Tibial artery (tissue), 4 donors: Measurements from ENCODE around the gene SIGLECL1.

Experiments
- DNase-seq, 2 donors: peaks; one replicate each; pipeline ENCODE4 v3.0.0-alpha.2; 2019
- H3K27ac ChIP-seq, 2 donors: fragments of 200-600 bp; sonication (generic) in 1 of 2; 1 replicate in 1 of 2; 2 replicates in 1 of 2; pipeline ENCODE4 v1.5.1; 2018 to 2019; ENCODE audit warnings: mild to moderate bottlenecking in 1 of 2
- H3K27me3 ChIP-seq, 2 donors: fragments of 200-600 bp; sonication (generic) in 1 of 2; one replicate each; pipeline versions ENCODE4 v1.5.1 to v1.6.0; 2016 to 2019
- H3K36me3 ChIP-seq, 3 donors: fragments of 200-600 bp; sonication (generic) in 2 of 3; one replicate each; pipeline ENCODE4 v1.5.1; 2016 to 2019; ENCODE audit warnings: mild to moderate bottlenecking in 2 of 3
- H3K4me1 ChIP-seq, 4 donors: fragments of 200-600 bp; sonication (generic) in 2 of 4; 1 replicate in 3 of 4; 2 replicates in 1 of 4; pipeline ENCODE4 v1.5.1; 2016 to 2019
- H3K4me3 ChIP-seq, 2 donors: fragments of 200-600 bp; sonication (generic) in 1 of 2; 1 replicate in 1 of 2; 2 replicates in 1 of 2; pipeline ENCODE4 v1.5.1; 2018 to 2019; ENCODE audit warnings: mild to moderate bottlenecking in 2 of 2
- H3K9me3 ChIP-seq, 3 donors: fragments of 200-600 bp; sonication (generic) in 1 of 3; one replicate each; pipeline ENCODE4 v1.5.1; 2016 to 2019
- CTCF ChIP-seq, 2 experiments: fragments of 200-600 bp in 1 of 2; fragments of 450-650 bp in 1 of 2; IDR thresholded peaks; one replicate each; pipeline ENCODE4 v1.5.1; 2017 to 2019; ENCODE audit warnings: antibody characterized with exemption in 2 of 2, mild to moderate bottlenecking in 1 of 2, moderate library complexity in 1 of 2
- intact Hi-C: fragments of 100-400 bp; cut with DNase I; formaldehyde crosslinking; loops from one replicate; pipeline ENCODE4 v1.15.0; 2023; ENCODE audit warnings: low total_unique reads

SIGLECL1 gene

DNA sequence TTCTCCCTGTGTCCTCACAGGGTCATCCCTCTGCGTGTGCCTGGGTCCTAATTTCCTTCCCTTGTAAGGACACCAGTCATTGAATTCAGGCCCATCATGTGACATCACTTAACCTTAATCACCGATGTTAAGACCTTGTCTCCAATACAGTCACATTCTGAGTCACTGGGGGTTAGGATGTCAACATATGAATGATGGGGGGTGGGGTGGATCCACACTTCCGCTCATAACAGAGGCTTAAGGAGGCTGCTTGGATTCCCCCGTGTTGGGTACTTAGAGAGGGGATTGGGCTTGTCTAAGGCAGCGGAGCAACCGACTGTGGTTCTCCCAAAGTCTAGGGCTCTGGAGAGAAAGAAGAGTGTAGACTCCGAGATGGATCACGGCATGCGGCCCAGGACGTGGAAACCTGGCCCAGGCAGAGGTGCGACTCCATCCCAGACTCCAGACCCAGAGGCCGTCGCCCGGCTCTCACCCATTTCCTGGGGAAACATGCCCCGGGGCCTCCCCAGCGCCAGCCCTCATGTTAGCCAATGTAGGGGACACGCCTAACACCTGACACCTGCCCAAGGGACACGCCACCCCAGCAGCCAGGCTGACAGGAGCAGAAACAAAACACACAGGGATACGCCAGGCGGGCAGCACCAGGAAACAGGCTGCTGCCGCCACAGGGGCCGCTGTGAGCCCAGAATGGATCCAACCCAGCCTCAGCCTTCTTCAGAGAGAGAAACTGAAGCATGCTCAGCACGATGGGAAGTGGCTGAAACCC is 43.5 kb downstream of the SIGLECL1 start:
- no peaks in the 10 kb centered on the region for H3K9me3 ChIP-seq
- intact Hi-C loops: no loop called here
- no peak for DNase-seq
- no peaks in the 10 kb centered on the region for H3K36me3 ChIP-seq
- H3K4me3 ChIP-seq: no peak overlapping the region
- H3K27me3 ChIP-seq: peaks cover 0 to 30% of the 10 kb centered on the region in 2 donors
- H3K4me1 ChIP-seq: no peaks in the 10 kb centered on the region
- no peak for TF ChIP-seq CTCF (IDR thresholded peaks at IDR 0.05)
- no peak overlapping the region for H3K27ac ChIP-seq

DNA sequence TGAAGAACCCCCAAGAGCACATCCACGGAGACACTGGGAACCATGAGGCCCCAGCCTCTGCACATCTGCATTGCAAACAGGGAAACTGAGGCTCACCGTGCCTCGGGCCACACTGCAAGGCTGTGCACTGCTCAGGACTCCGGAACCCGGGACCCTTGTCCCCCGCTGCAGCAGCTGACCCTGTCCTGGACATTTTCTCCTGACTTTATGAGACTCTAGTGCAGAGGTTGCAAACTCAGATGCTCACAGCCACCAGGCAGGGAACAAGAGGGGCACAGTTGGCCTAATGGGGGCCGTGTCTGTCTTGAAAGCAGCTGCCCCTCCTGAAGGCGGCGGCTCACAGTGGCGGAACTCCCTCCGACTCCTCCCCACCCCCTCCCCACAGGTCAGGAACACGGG is 44.1 kb downstream of the SIGLECL1 start:
- Histone ChIP-seq H3K27me3 (peaks cover 0 to 30% of the 10 kb centered on the region in 2 donors), H3K9me3 (no peaks in the 10 kb centered on the region), H3K4me1 (no peaks in the 10 kb centered on the region), H3K36me3 (no peaks in the 10 kb centered on the region), H3K4me3 (no peak overlapping the region), H3K27ac (no peak overlapping the region)
- intact Hi-C loops: no loop called here
- DNase-seq: no peak
- no peak for TF ChIP-seq CTCF (IDR thresholded peaks at IDR 0.05)

DNA sequence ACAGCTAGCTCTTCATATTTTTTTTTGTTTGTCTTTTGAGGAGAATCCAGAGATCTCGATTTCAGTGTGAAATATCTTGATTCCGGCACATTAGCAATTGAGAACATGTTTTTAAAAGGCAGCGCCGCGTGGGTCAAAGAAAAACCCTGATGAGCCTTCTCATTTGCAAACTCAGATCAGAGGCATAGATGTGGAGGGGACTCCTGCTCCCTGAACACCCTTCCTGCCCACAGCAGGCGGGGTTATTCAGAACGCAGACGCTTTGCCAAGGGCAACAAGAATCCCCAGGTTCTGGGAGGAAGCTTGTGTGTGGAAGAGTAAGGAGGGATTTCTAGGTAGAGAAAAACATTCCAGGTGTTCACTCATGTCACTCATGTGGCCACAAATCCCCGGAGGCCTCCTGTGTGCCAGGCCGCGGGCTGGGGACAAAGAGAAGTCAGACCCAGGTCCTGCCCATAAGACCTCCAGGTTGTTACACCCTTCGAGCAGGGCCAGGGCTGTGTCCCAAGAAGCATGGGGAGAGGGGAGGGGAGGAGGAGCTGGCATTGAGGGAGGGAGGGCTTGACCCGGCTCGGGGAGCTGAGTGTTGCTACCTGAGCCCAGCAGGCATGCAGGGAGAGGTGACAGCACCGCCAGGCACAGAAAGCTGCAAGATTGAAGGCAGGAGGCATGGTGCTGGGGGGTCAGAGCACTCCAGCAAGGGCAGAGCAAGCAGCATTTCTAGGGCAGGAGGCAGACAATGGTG is 44.7 kb downstream of the SIGLECL1 start:
- Histone ChIP-seq H3K4me3 (no peak overlapping the region), H3K9me3 (no peaks in the 10 kb centered on the region), H3K36me3 (no peaks in the 10 kb centered on the region), H3K27ac (no peak overlapping the region), H3K4me1 (no peaks in the 10 kb centered on the region), H3K27me3 (peaks cover 0 to 30% of the 10 kb centered on the region in 2 donors)
- intact Hi-C loops: no loop called here
- no peak for TF ChIP-seq CTCF (IDR thresholded peaks at IDR 0.05)
- DNase-seq: no peak

- Histone ChIP-seq H3K4me3 (no peak overlapping the region), H3K27ac (no peak overlapping the region), H3K36me3 (no peaks in the 10 kb centered on the region), H3K27me3 (peaks cover 0 to 30% of the 10 kb centered on the region in 2 donors), H3K9me3 (no peaks in the 10 kb centered on the region), H3K4me1 (no peaks in the 10 kb centered on the region)
- intact Hi-C loops: no loop called here
- DNase-seq: no peak
- no peak for TF ChIP-seq CTCF (IDR thresholded peaks at IDR 0.05)
Measured at GRCh38 chr19:51296336-51297093, 45.6 kb downstream of the SIGLECL1 start.

DNA sequence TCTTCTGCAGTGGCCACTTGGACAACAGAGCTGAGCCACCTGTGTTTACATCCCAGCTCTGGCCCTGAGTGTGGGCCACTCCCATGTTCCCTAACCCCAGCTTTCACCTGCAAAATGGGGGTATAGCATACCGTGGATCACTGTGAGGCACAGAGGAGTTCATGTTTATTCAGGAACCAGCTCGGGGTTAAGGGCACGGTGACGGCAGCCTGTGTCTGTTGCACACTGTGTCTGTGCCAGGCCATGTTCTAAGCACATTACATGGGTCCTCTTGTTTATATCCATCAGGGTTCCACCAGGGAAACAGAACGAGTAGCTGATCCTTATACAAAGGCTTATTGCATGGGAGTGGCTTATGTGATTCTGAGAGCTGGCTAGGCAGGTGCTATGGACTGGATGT is 46.5 kb downstream of the SIGLECL1 start:
- no peak for TF ChIP-seq CTCF (IDR thresholded peaks at IDR 0.05)
- no peaks in the 10 kb centered on the region for H3K4me1 ChIP-seq
- H3K27me3 ChIP-seq: peaks cover 0 to 30% of the 10 kb centered on the region in 2 donors
- H3K27ac ChIP-seq: no peak overlapping the region
- no peak for DNase-seq
- intact Hi-C loops: no loop called here
- no peaks in the 10 kb centered on the region for H3K36me3 ChIP-seq
- no peak overlapping the region for H3K4me3 ChIP-seq
- peaks cover 0 to 6% (median 0%) of the 10 kb centered on the region in 3 donors for H3K9me3 ChIP-seq
